HepG2 (cell line): ENCODE data around the gene ZC3H18. TPM values are rescaled to one million over a fixed set of nuclear protein-coding genes. Genes with fewer than 3 reads are reported as not detected.
A peak's percentile ranks its signal among the peaks of the same experiment; 100 is the strongest.
"Not testable (repeated sequence)": the region's sequence is repeated elsewhere in the genome, so short reads cannot be mapped to it uniquely, and the experiment has no call there.

Experiments used
- ATAC-seq: fragments of 200-7000 bp; cut with Tn5 transposase; 3 replicates; pipeline ENCODE4 v1.9.1; 2020; ENCODE audit warnings: mild to moderate bottlenecking, moderate library complexity
- BruUV-seq: library from RNA; stranded (reverse); fragments of 400-500 nt; replicated peaks from 2 replicates; lab custom pipeline; 2021; lab: Mats Ljungman, UMichigan
- CTCF ChIA-PET: fragments of 300-600 bp; formaldehyde crosslinking; extraction: SDS; loops from one replicate; lab custom pipeline; 2021; ENCODE audit warnings: low total read pairs, inconsistent platforms, low intra/inter-chr PET ratio; lab: Yijun Ruan, JAX
- POLR2A ChIA-PET: fragments of 350-600 bp; sonication (Branson Sonifier 250); formaldehyde crosslinking; loops from one replicate; lab custom pipeline; 2020; ENCODE audit warnings: antibody characterized with exemption, inconsistent platforms; lab: Yijun Ruan, JAX
- DNase-seq: peaks from one replicate; pipeline ENCODE4 v3.0.0-alpha.2; 2015; ENCODE audit warnings: low spot score
- FAIRE-seq: peaks from 3 replicates; lab custom pipeline; 2011; peaks lifted over from hg19 to GRCh38; lab: Jason Lieb, UNC
- H2AFZ ChIP-seq: one replicate; pipeline ENCODE4 v1.6.1; 2011; ENCODE audit warnings: low read length, inconsistent platforms
- H3K27ac ChIP-seq: fragments of 300-600 bp; 3 replicates; pipeline ENCODE4 v1.8.0; 2011; ENCODE audit warnings: mixed run types, mild to moderate bottlenecking, mixed read lengths, low read length, inconsistent platforms; ENCODE audit not compliant: insufficient read depth; ENCODE audit errors: extremely low read length
- H3K27me3 ChIP-seq, 2 experiments: fragments of 200-600 bp in 1 of 2; 2 replicates in 1 of 2; 3 replicates in 1 of 2; pipeline versions ENCODE4 v1.6.0 to v1.8.0; 2011; ENCODE audit warnings: low read length in 2 of 2, mild to moderate bottlenecking in 2 of 2, moderate library complexity in 2 of 2, inconsistent platforms in 1 of 2; ENCODE audit not compliant: insufficient read depth in 2 of 2, control insufficient read depth in 1 of 2
- H3K36me3 ChIP-seq, 2 experiments: fragments of 200-600 bp in 1 of 2; replicated peaks in 1 of 2; 2 replicates in 1 of 2; 3 replicates in 1 of 2; pipeline versions ENCODE4 v1.5.1 to v1.8.0; 2011; ENCODE audit warnings: low read length in 2 of 2, inconsistent platforms in 1 of 2; ENCODE audit not compliant: insufficient read depth in 2 of 2, control insufficient read depth in 1 of 2
- H3K4me1 ChIP-seq: 2 replicates; pipeline ENCODE4 v1.5.1; 2012; ENCODE audit warnings: low read length, inconsistent platforms; ENCODE audit not compliant: insufficient read depth
- H3K4me2 ChIP-seq: 2 replicates; pipeline ENCODE4 v1.6.0; 2011; ENCODE audit warnings: low read depth, low read length, inconsistent platforms
- H3K4me3 ChIP-seq, 3 experiments: fragments of 200-600 bp in 1 of 3; sonication (generic), shearing (Covaris generic) in 1 of 3; replicated peaks in 1 of 3; 2 replicates each; pipeline ENCODE4 v1.5.1; 2011 to 2016; ENCODE audit warnings: low read length in 3 of 3, inconsistent platforms in 2 of 3, low read depth in 2 of 3, mild to moderate bottlenecking in 2 of 3, control low read depth in 1 of 3, mixed read lengths in 1 of 3; ENCODE audit not compliant: insufficient read depth in 1 of 3
- H3K79me2 ChIP-seq: one replicate; pipeline ENCODE4 v1.6.1; 2011; ENCODE audit warnings: low read length, inconsistent platforms; ENCODE audit not compliant: insufficient read depth
- H3K9ac ChIP-seq: 2 replicates; pipeline ENCODE4 v1.6.0; 2011; ENCODE audit warnings: mild to moderate bottlenecking, low read depth, low read length, inconsistent platforms; ENCODE audit not compliant: insufficient read depth
- H3K9me3 ChIP-seq: 2 replicates; pipeline ENCODE4 v1.5.1; 2012; ENCODE audit warnings: mild to moderate bottlenecking, low read length
- H4K20me1 ChIP-seq: 2 replicates; pipeline ENCODE4 v1.6.0; 2011; ENCODE audit warnings: inconsistent platforms, mild to moderate bottlenecking, low read length, moderate library complexity; ENCODE audit not compliant: insufficient read depth
- POLR2A ChIP-seq, 2 experiments: IDR thresholded peaks; 2 replicates each; pipeline ENCODE4 v1.6.1; 2011; ENCODE audit warnings: low read depth in 2 of 2, low read length in 2 of 2, mild to moderate bottlenecking in 1 of 2, moderate library complexity in 1 of 2; ENCODE audit not compliant: insufficient read depth in 1 of 2
- SOX5 ChIP-seq: IDR thresholded peaks from 2 replicates; pipeline ENCODE4 v1.6.1; 2016; ENCODE audit warnings: borderline replicate concordance
- YEATS4 ChIP-seq: sonication (generic); formaldehyde crosslinking; IDR thresholded peaks from 2 replicates; pipeline ENCODE4 v1.4.0; 2020; ENCODE audit warnings: missing genetic modification reagents, borderline replicate concordance
- ZNF235 ChIP-seq: sonication (generic); formaldehyde crosslinking; IDR thresholded peaks from 2 replicates; pipeline ENCODE4 v1.8.1; 2023; ENCODE audit warnings: mild to moderate bottlenecking, missing genetic modification reagents, borderline replicate concordance
- ZNF768 ChIP-seq: sonication (generic); formaldehyde crosslinking; IDR thresholded peaks from 2 replicates; pipeline ENCODE4 v1.4.0; 2020; ENCODE audit warnings: missing genetic modification reagents
- WGBS: methylation state at CpG from one replicate; pipeline ENCODE4 v1.1.6; 2017; ENCODE audit warnings: low lambda C conversion rate; 5-methylcytosine and 5-hydroxymethylcytosine counted together
- in situ Hi-C: cut with HindIII; loops from 2 replicates; pipeline ENCODE4 v1.10.0; 2017; ENCODE audit warnings: low pct_unique_long_range_greater_than_20kb; ENCODE audit not compliant: extremely low pct_ligation_motif_present
- intact Hi-C: fragments of 100-400 bp; cut with micrococcal nuclease; formaldehyde crosslinking; loops from one replicate; pipeline ENCODE4 v1.10.0; 2022; ENCODE audit not compliant: unreplicated experiment
- polyA plus RNA-seq, 8 experiments: library from polyadenylated mRNA; depleted of rRNA in 3 of 8; stranded (reverse) in 7 of 8; unstranded in 1 of 8; fragments of >200 nt; fragmentation: Illumina TruSeq in 4 of 8; extraction: Trizol in 4 of 8; gene quantifications; 2 replicates each; pipeline versions ENCODE4 v1.2.1 to v1.2.3, GENCODE V29; 2011 to 2016; ENCODE audit warnings: low read depth in 4 of 8, missing spikeins in 1 of 8, mixed read lengths in 1 of 8; ENCODE audit not compliant: insufficient read depth in 1 of 8
- total RNA-seq, 5 experiments: library from RNA; depleted of rRNA; stranded (reverse); fragments of >200 nt; fragmentation: Illumina TruSeq; extraction: Trizol; gene quantifications; 2 replicates each; pipeline ENCODE4 v1.2.3, GENCODE V29; 2016; ENCODE audit warnings: low read depth in 1 of 5

Gene ZC3H18
- total and polyA plus RNA-seq, 2 of the 13 experiments (the other 11 are each of a cell fraction or from before 2014, with no cell fraction given): 11.2 to 27.4 TPM

DNA sequence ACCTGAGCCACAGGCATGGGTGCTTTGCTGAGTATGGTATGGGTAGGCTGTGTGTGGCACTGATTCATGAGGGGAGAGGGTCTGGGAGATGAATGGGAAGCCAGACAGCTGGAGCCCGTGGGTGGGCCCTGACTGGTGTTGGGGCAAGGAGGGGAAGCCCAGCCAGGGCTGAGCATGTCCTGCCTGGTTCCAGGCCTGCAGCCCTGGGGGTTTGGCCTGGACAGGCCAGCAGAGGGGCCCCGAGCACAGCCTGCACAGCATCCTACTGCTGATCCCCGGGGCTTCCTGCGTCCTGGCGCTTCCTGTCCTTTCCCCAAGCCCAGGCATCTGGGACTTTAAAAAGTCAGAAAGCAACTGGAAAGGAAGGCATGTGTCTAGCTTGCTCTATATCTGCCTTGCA, 97.3 kb downstream of the ZC3H18 start (continued):
- no peak for TF ChIP-seq SOX5 (CRISPR knock-in tag)

DNA sequence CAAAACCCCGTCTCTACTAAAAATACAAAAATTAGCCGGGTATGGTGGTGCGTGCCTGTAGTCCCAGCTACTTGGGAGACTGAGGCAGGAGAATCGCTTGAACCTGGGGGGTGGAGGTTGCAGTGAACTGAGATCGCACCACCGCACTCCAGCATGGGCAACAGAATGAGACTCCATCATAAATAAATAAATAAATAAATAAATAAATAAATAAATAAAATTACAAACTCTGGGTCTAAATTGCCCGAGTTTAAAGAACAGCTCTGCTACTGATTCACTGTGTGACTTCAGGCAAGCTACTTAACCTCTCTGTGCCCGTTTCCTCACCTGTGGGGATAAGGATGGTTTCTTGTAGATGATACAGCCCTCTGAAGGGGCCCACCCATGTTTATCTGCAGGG, 99.3 kb downstream of the ZC3H18 start:
- CTCF ChIA-PET, DNase-seq, H3K27me3 ChIP-seq, H3K36me3 ChIP-seq, BruUV-seq, H3K4me3 ChIP-seq, intact Hi-C loops, FAIRE-seq, H2AFZ ChIP-seq, H3K27ac ChIP-seq, H3K4me2 ChIP-seq, H4K20me1 ChIP-seq, H3K9ac ChIP-seq: not testable (repeated sequence)
- H3K4me1 ChIP-seq: peaks cover 11% of the 10 kb centered on the region
- POLR2A ChIA-PET: interaction anchor here (1.2 kb wide), 1 partner anchor 99 kb away, joined by 6 read pairs; the partner anchor contains the start of gene ZC3H18
- peak; percentile 29; the same call in 1 of the 2 replicates for TF ChIP-seq ZNF768 (CRISPR knock-in tag)
- TF ChIP-seq, all 625 proteins: peak for 1; not testable (repeated sequence) for 624
- 97% methylated on average over 8 of the region's 8 CpGs for WGBS
- in situ Hi-C loops, H3K9me3 ChIP-seq, ATAC-seq: not testable (repeated sequence)
- H3K79me2 ChIP-seq: peaks cover 17% of the 10 kb centered on the region

DNA sequence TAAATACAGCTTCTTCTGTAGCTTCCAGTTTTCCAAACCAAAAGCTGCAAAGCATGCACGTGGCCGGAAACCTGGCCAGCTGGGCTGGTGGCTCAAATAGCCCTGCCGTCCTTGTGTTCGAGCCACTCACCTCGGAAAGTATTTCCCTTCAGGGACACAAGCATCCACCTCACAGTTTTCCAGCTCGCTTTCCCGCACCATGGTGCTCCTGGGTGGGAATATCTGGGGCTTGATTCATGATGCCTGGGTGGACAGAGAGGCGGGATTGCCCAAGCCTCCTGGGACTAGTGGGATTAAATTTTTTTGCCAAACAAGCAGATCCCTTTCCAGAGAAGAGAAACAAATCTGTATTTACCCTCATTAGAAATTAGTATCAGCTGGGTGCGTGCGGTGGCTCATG, 99.8 kb downstream of the ZC3H18 start:
- DNase-seq (no peak), FAIRE-seq (no peak), ATAC-seq (no peak)
- TF ChIP-seq ZNF235 (CRISPR knock-in tag): 0 out of 2 replicates have a peak, but pooled peaks have one; percentile 43
- TF ChIP-seq POLR2A (IDR thresholded peaks at IDR 0.05; ENCODE audit: insufficient read depth in 1 of 2, low read depth in 2 of 2, low read length in 2 of 2): peak in 1 of 2 experiments; percentile 31; a peak in 1 of 4 replicates
- no peak for TF ChIP-seq YEATS4 (CRISPR knock-in tag)
- Histone ChIP-seq H3K27ac (no peak overlapping the region), H3K9ac (no peak overlapping the region), H3K27me3 (no peaks in the 10 kb centered on the region), H3K79me2 (peaks cover 12% of the 10 kb centered on the region), H3K4me3 (no peak overlapping the region), H3K4me1 (peaks cover 6% of the 10 kb centered on the region), H4K20me1 (peaks cover 2% of the 10 kb centered on the region; the same call in 1 of the 2 replicates), H3K9me3 (no peaks in the 10 kb centered on the region), H3K36me3 (peaks cover 0 to 6% of the 10 kb centered on the region in 2 experiments; a peak in 3 of 5 replicates), H2AFZ (no peak overlapping the region), H3K4me2 (no peak overlapping the region)
- 96% methylated on average over 10 of the region's 10 CpGs for WGBS
- intact Hi-C loops: no loop called here
- no TSS peak for BruUV-seq
- ChIA-PET CTCF (no interaction called here), POLR2A (interaction anchor here (1.2 kb wide), 1 partner anchor 100 kb away, joined by 6 read pairs; the partner anchor contains the start of gene ZC3H18)
- in situ Hi-C loops: no loop called here
